Psoas muscle (tissue), 8 donors: ENCODE measurements around the gene PDE6G. TPM values are rescaled to one million over a fixed set of nuclear protein-coding genes. Genes with fewer than 3 reads are reported as not detected.

Source experiments
- ATAC-seq, 4 donors: fragments of 200-7000 bp; cut with Tn5 transposase; one replicate each; pipeline ENCODE4 v1.9.1; 2020; ENCODE audit warnings: moderate library complexity in 3 of 4, mild to moderate bottlenecking in 2 of 4
- DNase-seq, 2 donors: peaks; one replicate each; pipeline ENCODE4 v3.0.0-alpha.2; 2020
- H3K27ac ChIP-seq: fragments of 200-600 bp; one replicate; pipeline ENCODE4 v1.8.0; 2022
- H3K27me3 ChIP-seq, 3 donors: fragments of 200-600 bp in 1 of 3; one replicate each; pipeline versions ENCODE4 v1.6.1 to v1.8.0; 2013 to 2022; ENCODE audit warnings: low read length in 2 of 3, mild to moderate bottlenecking in 2 of 3, moderate library complexity in 1 of 3; ENCODE audit not compliant: insufficient read depth in 3 of 3
- H3K36me3 ChIP-seq, 2 donors: fragments of 200-600 bp in 1 of 2; one replicate each; pipeline versions ENCODE4 v1.6.1 to v1.8.0; 2013 to 2022; ENCODE audit warnings: low read depth in 1 of 2, mild to moderate bottlenecking in 1 of 2, moderate library complexity in 1 of 2; ENCODE audit not compliant: insufficient read depth in 1 of 2
- H3K4me1 ChIP-seq: fragments of 200-600 bp; one replicate; pipeline ENCODE4 v1.8.0; 2022
- H3K4me3 ChIP-seq: fragments of 200-600 bp; one replicate; pipeline ENCODE4 v1.8.0; 2022; ENCODE audit warnings: mild to moderate bottlenecking
- H3K9me3 ChIP-seq: fragments of 200-600 bp; one replicate; pipeline ENCODE4 v1.8.0; 2022
- WGBS, 3 donors: extraction: QIAGEN DNeasy Blood & Tissue Kit; methylation state at CpG; one replicate each; pipeline versions ENCODE4 v1.1.6 to v1.1.7; 2013; 5-methylcytosine and 5-hydroxymethylcytosine counted together
- intact Hi-C, 2 donors: fragments of 100-400 bp; cut with DNase I; formaldehyde crosslinking; loops; one replicate each; pipeline versions ENCODE4 v1.11.0 to v1.14.2; 2022
- polyA plus RNA-seq, 3 donors: library from polyadenylated mRNA; stranded (reverse); fragments of 200-250 nt; gene quantifications; one replicate each; pipeline ENCODE4 v1.2.3, GENCODE V29; 2013
- total RNA-seq, 4 donors: library from RNA; stranded (reverse); fragmentation: NEBNext Ultra II Directional in 2 of 4; extraction: Animal tissue kit (Norgen Biotek cat#: 25700) in 2 of 4; gene quantifications; one replicate each; pipeline versions ENCODE4 v1.2.1 to v1.2.4, GENCODE V29; 2021 to 2023
- TF ChIP-seq, protein P1 (sequence below): fragments of 200-600 bp; IDR thresholded peaks from one replicate; pipeline ENCODE4 v1.8.0; 2022; ENCODE audit warnings: antibody characterized with exemption
- donor health status: healthy with polysubstance abuse.
- donor health status: DM: no; HTN: no; CAD: no; lungs with moderate emphysema.
- donor health status: Bipolar disorder and iron deficiency.
- donor health status: healthy.
- donor health status: DM: yes; HTN: yes; CAD: no.
- donor health status: DM: no; HTN: no; CAD: no.
- donor health status: DM: no; HTN: no; CAD: no.
- donor health status: DM: yes; HTN: yes; CAD: no.

The PDE6G gene
- total and polyA plus RNA-seq, 7 donors: 0.25 to 1.5 (median 0.60) TPM; not detected in 3

DNA sequence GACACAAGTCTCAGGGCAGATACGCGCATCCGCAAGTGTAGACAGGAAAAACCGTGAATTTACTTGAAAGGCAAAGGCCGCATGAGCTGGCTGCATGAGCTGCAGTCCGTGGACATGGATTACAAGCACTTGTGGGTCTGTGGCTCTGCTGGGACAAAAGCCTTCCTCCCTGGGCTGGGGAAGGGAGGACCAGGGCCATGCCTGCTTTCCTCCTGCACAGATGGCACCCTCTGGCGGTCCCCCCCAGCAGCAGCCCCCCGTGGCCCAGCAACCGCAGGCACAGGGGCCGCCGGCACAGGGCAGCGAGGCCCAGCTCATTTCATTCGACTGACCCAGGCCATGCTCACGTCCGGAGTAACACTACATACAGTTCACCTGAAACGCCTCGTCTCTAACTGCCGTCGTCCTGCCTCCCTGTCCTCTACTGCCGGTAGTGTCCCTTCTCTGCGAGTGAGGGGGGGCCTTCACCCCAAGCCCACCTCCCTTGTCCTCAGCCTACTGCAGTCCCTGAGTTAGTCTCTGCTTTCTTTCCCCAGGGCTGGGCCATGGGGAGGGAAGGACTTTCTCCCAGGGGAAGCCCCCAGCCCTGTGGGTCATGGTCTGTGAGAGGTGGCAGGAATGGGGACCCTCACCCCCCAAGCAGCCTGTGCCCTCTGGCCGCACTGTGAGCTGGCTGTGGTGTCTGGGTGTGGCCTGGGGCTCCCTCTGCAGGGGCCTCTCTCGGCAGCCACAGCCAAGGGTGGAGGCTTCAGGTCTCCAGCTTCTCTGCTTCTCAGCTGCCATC, 45.1 kb upstream of the PDE6G start:
- Histone ChIP-seq H3K9me3 (no peaks in the 10 kb centered on the region), H3K4me1 (peaks cover 37% of the 10 kb centered on the region), H3K27ac (peak overlapping the region; percentile 94), H3K4me3 (peak overlapping the region; percentile 86), H3K27me3 (no peaks in the 10 kb centered on the region), H3K36me3 (peaks cover 4 to 74% of the 10 kb centered on the region in 2 donors)
- WGBS, 3 donors: 65 to 71% (median 66%) methylated on average over 22 to 23 of the region's 23 CpGs
- DNase-seq (no peak), ATAC-seq (no peak)
- TF ChIP-seq, protein P1, sequence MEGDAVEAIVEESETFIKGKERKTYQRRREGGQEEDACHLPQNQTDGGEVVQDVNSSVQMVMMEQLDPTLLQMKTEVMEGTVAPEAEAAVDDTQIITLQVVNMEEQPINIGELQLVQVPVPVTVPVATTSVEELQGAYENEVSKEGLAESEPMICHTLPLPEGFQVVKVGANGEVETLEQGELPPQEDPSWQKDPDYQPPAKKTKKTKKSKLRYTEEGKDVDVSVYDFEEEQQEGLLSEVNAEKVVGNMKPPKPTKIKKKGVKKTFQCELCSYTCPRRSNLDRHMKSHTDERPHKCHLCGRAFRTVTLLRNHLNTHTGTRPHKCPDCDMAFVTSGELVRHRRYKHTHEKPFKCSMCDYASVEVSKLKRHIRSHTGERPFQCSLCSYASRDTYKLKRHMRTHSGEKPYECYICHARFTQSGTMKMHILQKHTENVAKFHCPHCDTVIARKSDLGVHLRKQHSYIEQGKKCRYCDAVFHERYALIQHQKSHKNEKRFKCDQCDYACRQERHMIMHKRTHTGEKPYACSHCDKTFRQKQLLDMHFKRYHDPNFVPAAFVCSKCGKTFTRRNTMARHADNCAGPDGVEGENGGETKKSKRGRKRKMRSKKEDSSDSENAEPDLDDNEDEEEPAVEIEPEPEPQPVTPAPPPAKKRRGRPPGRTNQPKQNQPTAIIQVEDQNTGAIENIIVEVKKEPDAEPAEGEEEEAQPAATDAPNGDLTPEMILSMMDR: no peak
- intact Hi-C loops: no loop called here

DNA sequence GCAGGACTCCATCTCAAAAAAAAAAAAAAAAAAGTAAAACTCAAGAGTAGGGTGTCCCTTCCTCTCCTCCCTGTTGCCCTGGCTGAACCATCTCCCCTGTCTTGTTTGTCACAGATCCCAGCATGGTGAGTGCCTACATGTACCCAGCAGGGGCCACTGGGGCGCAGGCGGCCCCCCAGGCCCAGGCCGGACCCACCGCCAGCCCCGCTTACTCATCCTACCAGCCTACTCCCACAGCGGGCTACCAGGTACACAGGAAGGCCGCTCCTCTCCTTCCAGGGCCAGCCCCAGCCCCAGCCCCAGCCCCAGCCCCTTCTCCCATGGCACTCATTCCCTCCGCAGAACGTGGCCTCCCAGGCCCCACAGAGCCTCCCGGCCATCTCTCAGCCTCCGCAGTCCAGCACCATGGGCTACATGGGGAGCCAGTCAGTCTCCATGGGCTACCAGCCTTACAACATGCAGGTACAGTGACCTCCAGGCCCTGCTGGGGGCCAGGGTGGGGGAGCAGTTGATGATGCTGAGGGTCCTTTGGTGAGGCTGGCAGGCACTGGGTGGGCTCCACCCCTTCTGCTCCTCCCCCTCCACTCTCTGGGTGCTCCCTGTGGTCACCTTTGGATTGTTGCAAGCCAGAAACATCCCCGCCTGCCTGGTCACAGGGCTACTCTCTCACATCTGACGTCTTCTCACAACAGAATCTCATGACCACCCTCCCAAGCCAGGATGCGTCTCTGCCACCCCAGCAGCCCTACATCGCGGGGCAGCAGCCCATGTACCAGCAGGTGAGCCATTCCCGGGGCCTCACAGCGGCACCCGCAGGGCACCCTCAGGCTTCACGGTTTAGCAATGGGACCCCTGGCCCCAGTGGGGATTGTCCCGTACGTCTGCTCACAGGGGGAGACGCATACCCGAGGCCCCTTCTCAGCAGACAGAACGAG, 44.3 kb upstream of the PDE6G start:
- H3K4me3 ChIP-seq: peak overlapping the region; percentile 86
- TF ChIP-seq, protein P1: no peak
- intact Hi-C loops: no loop called here
- DNase-seq (no peak), ATAC-seq (no peak)
- H3K4me1 ChIP-seq: peaks cover 37% of the 10 kb centered on the region
- no peaks in the 10 kb centered on the region for H3K27me3 ChIP-seq
- 81 to 84% (median 82%) methylated on average over 25 of the region's 25 CpGs for WGBS, 3 donors
- H3K9me3 ChIP-seq: no peaks in the 10 kb centered on the region
- H3K27ac ChIP-seq: no peak overlapping the region
- H3K36me3 ChIP-seq: peaks cover 4 to 75% of the 10 kb centered on the region in 2 donors

DNA sequence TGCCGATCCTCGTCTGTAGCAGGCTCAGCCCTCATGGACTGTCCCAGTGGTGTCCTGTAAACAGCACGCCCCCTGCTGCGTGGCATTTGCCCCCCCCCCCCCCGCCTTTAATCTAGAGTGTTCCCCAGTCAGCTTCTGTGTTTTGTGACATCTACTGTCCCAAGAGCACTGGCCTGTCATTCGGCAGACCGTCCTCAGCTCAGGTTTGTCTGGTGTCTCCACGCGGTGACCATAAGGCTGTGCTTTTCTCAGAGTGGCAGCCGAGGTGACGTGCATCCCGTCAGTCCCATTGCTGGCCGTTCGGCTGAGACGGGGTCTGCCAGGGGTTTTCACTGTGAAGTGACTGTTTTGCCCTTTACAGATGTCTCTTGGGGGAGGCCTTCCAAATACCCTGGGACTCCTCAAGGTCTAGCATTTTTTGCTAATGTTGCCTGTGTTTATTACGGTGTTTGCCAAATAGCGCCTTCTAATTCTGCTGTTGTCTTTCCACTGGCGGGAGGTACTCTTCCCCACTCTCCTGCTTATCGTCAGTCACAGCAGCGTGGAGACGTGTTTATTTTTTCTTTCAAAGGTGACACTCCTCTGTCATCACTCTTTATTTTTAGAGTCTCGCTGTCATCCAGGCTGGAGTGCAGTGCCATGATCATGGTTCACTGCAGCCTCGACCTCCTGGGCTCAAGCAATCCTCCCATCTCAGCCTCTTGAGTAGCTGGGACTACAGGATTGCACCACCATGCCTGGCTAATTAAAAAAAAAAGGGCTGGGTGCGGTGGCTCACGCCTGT, 41.1 kb upstream of the PDE6G start:
- no peaks in the 10 kb centered on the region for H3K27me3 ChIP-seq
- peak; percentile 27 to 73 (median 72) for ATAC-seq
- no peak overlapping the region for H3K4me3 ChIP-seq
- peaks cover 29% of the 10 kb centered on the region for H3K4me1 ChIP-seq
- no peak for DNase-seq
- H3K9me3 ChIP-seq: no peaks in the 10 kb centered on the region
- 59 to 72% (median 59%) methylated on average over 23 to 25 of the region's 25 CpGs for WGBS, 3 donors
- H3K27ac ChIP-seq: peak overlapping the region; percentile 78
- intact Hi-C loops: no loop called here
- H3K36me3 ChIP-seq: peaks cover 4 to 93% of the 10 kb centered on the region in 2 donors
- TF ChIP-seq, protein P1: no peak

DNA sequence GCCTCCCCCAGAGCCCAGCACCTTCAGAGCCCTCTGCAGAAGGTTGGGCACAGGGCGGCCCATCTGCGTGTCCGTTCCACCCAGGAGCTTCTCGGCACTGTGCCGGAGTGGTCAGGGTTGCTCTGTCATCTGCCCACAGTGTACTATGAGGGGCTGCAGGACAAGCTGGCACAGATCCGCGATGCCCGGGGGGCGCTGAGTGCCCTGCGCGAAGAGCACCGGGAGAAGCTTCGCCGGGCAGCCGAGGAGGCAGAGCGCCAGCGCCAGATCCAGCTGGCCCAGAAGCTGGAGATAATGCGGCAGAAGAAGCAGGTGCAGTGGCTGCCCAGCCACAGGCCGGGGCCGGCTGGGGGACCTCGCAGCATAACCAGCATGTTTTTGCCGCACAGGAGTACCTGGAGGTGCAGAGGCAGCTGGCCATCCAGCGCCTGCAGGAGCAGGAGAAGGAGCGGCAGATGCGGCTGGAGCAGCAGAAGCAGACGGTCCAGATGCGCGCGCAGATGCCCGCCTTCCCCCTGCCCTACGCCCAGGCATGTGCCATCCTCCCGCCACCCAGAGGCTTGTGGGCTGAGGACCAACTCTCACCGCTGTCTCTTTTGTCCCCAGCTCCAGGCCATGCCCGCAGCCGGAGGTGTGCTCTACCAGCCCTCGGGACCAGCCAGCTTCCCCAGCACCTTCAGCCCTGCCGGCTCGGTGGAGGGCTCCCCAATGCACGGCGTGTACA, 40.0 kb upstream of the PDE6G start:
- ATAC-seq: no peak
- Histone ChIP-seq H3K27ac (peak overlapping the region; percentile 78), H3K4me1 (peaks cover 20% of the 10 kb centered on the region), H3K36me3 (peaks cover 1 to 99% of the 10 kb centered on the region in 2 donors), H3K27me3 (no peaks in the 10 kb centered on the region), H3K4me3 (no peak overlapping the region), H3K9me3 (no peaks in the 10 kb centered on the region)
- TF ChIP-seq, protein P1: no peak
- WGBS, 3 donors: 79 to 86% (median 79%) methylated on average over 40 of the region's 40 CpGs
- intact Hi-C loops: no loop called here
- DNase-seq: no peak
